GM19099 (cell line): ENCODE data around the gene HRH4.

Experiments
- POLR2A ChIP-seq: IDR thresholded peaks from 3 replicates; pipeline ENCODE4 v1.6.1; 2011; ENCODE audit warnings: low read depth; ENCODE audit not compliant: insufficient read length; ENCODE audit errors: extremely low read depth

HRH4 gene

GRCh38 chr18:24488824-24489493, 28.5 kb downstream of the HRH4 start:
- TF ChIP-seq POLR2A = no peak

GRCh38 chr18:24490539-24490938, 30.1 kb downstream of the HRH4 start:
- no peak for TF ChIP-seq POLR2A

- no peak for TF ChIP-seq POLR2A
These were observed 31.7 kb downstream of the HRH4 start for GRCh38 chr18:24491927-24492834.

- no peak for TF ChIP-seq POLR2A
These were observed 34.1 kb downstream of the HRH4 start for GRCh38 chr18:24494586-24494985.

GRCh38 chr18:24497031-24497754, 36.8 kb downstream of the HRH4 start:
- no peak for TF ChIP-seq POLR2A

GRCh38 chr18:24499814-24500213, 39.4 kb downstream of the HRH4 start:
- TF ChIP-seq POLR2A = no peak

- no peak for TF ChIP-seq POLR2A
These were observed 39.8 kb downstream of the HRH4 start for GRCh38 chr18:24500217-24500616.

GRCh38 chr18:24500766-24501165, 40.3 kb downstream of the HRH4 start:
- no peak for TF ChIP-seq POLR2A

GRCh38 chr18:24502667-24503523, 42.5 kb downstream of the HRH4 start:
- TF ChIP-seq POLR2A = no peak

GRCh38 chr18:24504401-24504800, 44.0 kb downstream of the HRH4 start:
- no peak for TF ChIP-seq POLR2A

GRCh38 chr18:24506175-24506574, 45.7 kb downstream of the HRH4 start:
- no peak for TF ChIP-seq POLR2A

- TF ChIP-seq POLR2A = no peak
These were observed 49.0 kb downstream of the HRH4 start for GRCh38 chr18:24509435-24509834.

- TF ChIP-seq POLR2A = no peak
These were observed 54.0 kb downstream of the HRH4 start for GRCh38 chr18:24514439-24514838.

GRCh38 chr18:24515721-24516120, 55.3 kb downstream of the HRH4 start:
- TF ChIP-seq POLR2A = no peak
